Caco-2 (cell line): ENCODE results near the gene CCNQ. TPM values are rescaled to one million over a fixed set of nuclear protein-coding genes. Genes with fewer than 3 reads are reported as not detected.

Experiments
- BruUV-seq: library from RNA; stranded (reverse); fragments of 400-500 nt; replicated peaks from 2 replicates; lab custom pipeline; 2021; lab: Mats Ljungman, UMichigan
- CTCF ChIA-PET: fragments of 300-600 bp; sonication (Branson Sonifier 250); formaldehyde crosslinking; loops from one replicate; lab custom pipeline; 2022; ENCODE audit warnings: antibody characterized with exemption; lab: Charles Lee
- POLR2A ChIA-PET: fragments of 300-600 bp; sonication (Branson Sonifier 250); formaldehyde crosslinking; loops from one replicate; lab custom pipeline; 2022; ENCODE audit warnings: antibody characterized with exemption; lab: Charles Lee
- DNase-seq, 2 experiments: peaks; one replicate each; pipeline versions ENCODE4 v3.0.0 to v3.0.0-alpha.2; 2020 to 2022
- H3K27me3 ChIP-seq: replicated peaks from 2 replicates; pipeline ENCODE4 v1.6.0; 2011; ENCODE audit warnings: low read length; ENCODE audit not compliant: control insufficient read depth, insufficient read depth
- H3K36me3 ChIP-seq: 2 replicates; pipeline ENCODE4 v1.5.1; 2011; ENCODE audit warnings: low read length; ENCODE audit not compliant: control insufficient read depth, insufficient read depth
- H3K4me1 ChIP-seq: fragments of 250-450 bp; sonication (Bioruptor Pico); 2 replicates; pipeline ENCODE4 v1.5.1; 2020; ENCODE audit warnings: mild to moderate bottlenecking
- H3K4me3 ChIP-seq: 2 replicates; pipeline ENCODE4 v1.5.1; 2011; ENCODE audit warnings: low read depth, mild to moderate bottlenecking, control low read depth, low read length
- H3K9me3 ChIP-seq: fragments of 250-450 bp; sonication (Bioruptor Pico); 2 replicates; pipeline ENCODE4 v1.5.1; 2020; ENCODE audit warnings: mild to moderate bottlenecking, moderate library complexity
- H3K27ac Mint-ChIP-seq: one replicate; pipeline ENCODE4 v1.8.0; 2022; ENCODE audit warnings: mixed read lengths; ENCODE audit not compliant: unreplicated experiment
- H3K27me3 Mint-ChIP-seq: one replicate; pipeline ENCODE4 v1.8.0; 2022; ENCODE audit warnings: mixed read lengths; ENCODE audit not compliant: insufficient read depth, unreplicated experiment
- H3K36me3 Mint-ChIP-seq: one replicate; pipeline ENCODE4 v1.8.0; 2022; ENCODE audit warnings: mild to moderate bottlenecking, mixed read lengths; ENCODE audit not compliant: insufficient read depth, unreplicated experiment
- H3K4me1 Mint-ChIP-seq: one replicate; pipeline ENCODE4 v1.8.0; 2022; ENCODE audit warnings: low read depth, mixed read lengths; ENCODE audit not compliant: unreplicated experiment
- H3K4me3 Mint-ChIP-seq: one replicate; pipeline ENCODE4 v1.8.0; 2022; ENCODE audit warnings: mild to moderate bottlenecking, moderate library complexity, mixed read lengths; ENCODE audit not compliant: unreplicated experiment
- H3K9me3 Mint-ChIP-seq: one replicate; pipeline ENCODE4 v1.8.0; 2022; ENCODE audit warnings: mixed read lengths; ENCODE audit not compliant: unreplicated experiment
- CTCF ChIP-seq, 2 experiments: fragments of 200-600 bp in 1 of 2; IDR thresholded peaks; 1 replicate in 1 of 2; 2 replicates in 1 of 2; pipeline versions ENCODE4 v1.5.1 to v1.8.0; 2011 to 2022; ENCODE audit warnings: antibody characterized with exemption in 1 of 2, control low read depth in 1 of 2, inconsistent platforms in 1 of 2, low read depth in 1 of 2, low read length in 1 of 2, mild to moderate bottlenecking in 1 of 2, moderate library complexity in 1 of 2; ENCODE audit not compliant: insufficient read depth in 1 of 2, severe bottlenecking in 1 of 2, unreplicated experiment in 1 of 2
- intact Hi-C: fragments of 100-400 bp; cut with micrococcal nuclease; formaldehyde crosslinking; loops from one replicate; pipeline ENCODE4 v1.10.0; 2022; ENCODE audit not compliant: unreplicated experiment
- total RNA-seq: library from RNA; stranded (reverse); gene quantifications from 2 replicates; pipeline ENCODE4 v1.2.3, GENCODE V29; 2022

Gene CCNQ
- total RNA-seq, 1 experiment from 2014 or later = 23.8 TPM

- Histone ChIP-seq H3K4me1 (no peaks in the 10 kb centered on the region), H3K36me3 (no peaks in the 10 kb centered on the region), H3K4me3 (no peak overlapping the region), H3K9me3 (no peaks in the 10 kb centered on the region), H3K27me3 (no peaks in the 10 kb centered on the region)
- no peaks in the 10 kb centered on the region for H3K36me3 Mint-ChIP-seq
- H3K27me3 Mint-ChIP-seq = no peaks in the 10 kb centered on the region
- H3K27ac Mint-ChIP-seq = no peak overlapping the region
- no peak for DNase-seq
- H3K9me3 Mint-ChIP-seq = no peaks in the 10 kb centered on the region
- H3K4me1 Mint-ChIP-seq = peaks cover 10% of the 10 kb centered on the region
- no TSS peak for BruUV-seq
- intact Hi-C loops = no loop called here
- no peak for TF ChIP-seq CTCF (IDR thresholded peaks at IDR 0.05; ENCODE audit: insufficient read depth in 1 of 2, low read depth in 1 of 2, low read length in 1 of 2, severe bottlenecking in 1 of 2, unreplicated experiment in 1 of 2)
- no peak overlapping the region for H3K4me3 Mint-ChIP-seq
- POLR2A ChIA-PET = no interaction called here
- CTCF ChIA-PET = no interaction called here
Observed at GRCh38 chrX:153633048-153633447, 34.1 kb upstream of the CCNQ start.

GRCh38 chrX:153632595-153632946, 33.6 kb upstream of the CCNQ start:
- POLR2A ChIA-PET = no interaction called here
- Mint-ChIP-seq H3K4me3 (no peak overlapping the region), H3K4me1 (peaks cover 10% of the 10 kb centered on the region), H3K27ac (no peak overlapping the region), H3K27me3 (no peaks in the 10 kb centered on the region), H3K36me3 (no peaks in the 10 kb centered on the region), H3K9me3 (no peaks in the 10 kb centered on the region)
- DNase-seq = no peak
- Histone ChIP-seq H3K4me3 (no peak overlapping the region), H3K27me3 (no peaks in the 10 kb centered on the region), H3K9me3 (no peaks in the 10 kb centered on the region), H3K36me3 (no peaks in the 10 kb centered on the region), H3K4me1 (no peaks in the 10 kb centered on the region; the same call in 1 of the 2 replicates)
- intact Hi-C loops = no loop called here
- TF ChIP-seq CTCF (IDR thresholded peaks at IDR 0.05; ENCODE audit: insufficient read depth in 1 of 2, low read depth in 1 of 2, low read length in 1 of 2, severe bottlenecking in 1 of 2, unreplicated experiment in 1 of 2) = no peak
- BruUV-seq = no TSS peak
- CTCF ChIA-PET = no interaction called here

GRCh38 chrX:153631907-153632594, 33.1 kb upstream of the CCNQ start:
- no peak for TF ChIP-seq CTCF (IDR thresholded peaks at IDR 0.05; ENCODE audit: insufficient read depth in 1 of 2, low read depth in 1 of 2, low read length in 1 of 2, severe bottlenecking in 1 of 2, unreplicated experiment in 1 of 2)
- Histone ChIP-seq H3K36me3 (no peaks in the 10 kb centered on the region), H3K4me3 (no peak overlapping the region), H3K9me3 (no peaks in the 10 kb centered on the region), H3K4me1 (no peaks in the 10 kb centered on the region; the same call in 1 of the 2 replicates), H3K27me3 (no peaks in the 10 kb centered on the region)
- Mint-ChIP-seq H3K27me3 (no peaks in the 10 kb centered on the region), H3K4me3 (no peak overlapping the region), H3K9me3 (no peaks in the 10 kb centered on the region), H3K27ac (no peak overlapping the region), H3K36me3 (no peaks in the 10 kb centered on the region), H3K4me1 (peaks cover 10% of the 10 kb centered on the region)
- intact Hi-C loops = no loop called here
- no TSS peak for BruUV-seq
- no peak for DNase-seq
- POLR2A ChIA-PET = no interaction called here
- CTCF ChIA-PET = no interaction called here
